Loucy (cell line): ENCODE data around the gene SSBP2.

Experiments
- H2AFZ ChIP-seq: fragments of 200-600 bp; sonication (generic); 2 replicates; pipeline ENCODE4 v1.6.0; 2016; ENCODE audit warnings: antibody characterized with exemption, mild to moderate bottlenecking, low read length, moderate library complexity
- H3F3A ChIP-seq: fragments of 200-600 bp; 2 replicates; pipeline ENCODE4 v1.6.0; 2016; ENCODE audit warnings: antibody characterized with exemption, low read depth, mild to moderate bottlenecking
- H3K27me3 ChIP-seq: fragments of 200-600 bp; sonication (generic); 2 replicates; pipeline ENCODE4 v1.6.1; 2014; ENCODE audit warnings: low read length, mild to moderate bottlenecking; ENCODE audit not compliant: insufficient read depth, poor library complexity, severe bottlenecking
- H3K36me3 ChIP-seq: fragments of 200-600 bp; sonication (generic); 2 replicates; pipeline ENCODE4 v1.6.1; 2016; ENCODE audit warnings: low read length; ENCODE audit not compliant: insufficient read depth
- H3K4me1 ChIP-seq: fragments of 200-600 bp; sonication (generic); 2 replicates; pipeline ENCODE4 v1.5.1; 2014; ENCODE audit warnings: low read length, mild to moderate bottlenecking; ENCODE audit not compliant: insufficient read depth, poor library complexity, severe bottlenecking
- H3K4me2 ChIP-seq: fragments of 200-600 bp; sonication (generic); 2 replicates; pipeline ENCODE4 v1.6.0; 2014; ENCODE audit warnings: antibody characterized with exemption, low read length, low read depth, mild to moderate bottlenecking; ENCODE audit not compliant: poor library complexity, severe bottlenecking
- H3K4me3 ChIP-seq: fragments of 200-600 bp; sonication (generic); 2 replicates; pipeline ENCODE4 v1.5.1; 2014; ENCODE audit warnings: low read length, mild to moderate bottlenecking, mixed read lengths; ENCODE audit not compliant: poor library complexity, severe bottlenecking
- H3K79me2 ChIP-seq: fragments of 200-600 bp; sonication (generic); 2 replicates; pipeline ENCODE4 v1.6.1; 2014; ENCODE audit warnings: low read length; ENCODE audit not compliant: insufficient read depth
- H3K9ac ChIP-seq: fragments of 200-600 bp; sonication (generic); 2 replicates; pipeline ENCODE4 v1.6.0; 2014; ENCODE audit warnings: mild to moderate bottlenecking, low read depth, low read length, moderate library complexity; ENCODE audit not compliant: poor library complexity, severe bottlenecking
- H3K9me2 ChIP-seq: fragments of 200-600 bp; sonication (generic); replicated peaks from 2 replicates; pipeline ENCODE4 v1.6.1; 2016; ENCODE audit warnings: low read depth, low read length, mixed read lengths
- H3K9me3 ChIP-seq: fragments of 200-600 bp; sonication (generic); 2 replicates; pipeline ENCODE4 v1.6.1; 2014; ENCODE audit warnings: mild to moderate bottlenecking, antibody characterized with exemption, low read length, low read depth; ENCODE audit not compliant: insufficient read depth
- H4K20me1 ChIP-seq: fragments of 200-600 bp; sonication (generic); 2 replicates; pipeline ENCODE4 v1.6.0; 2014; ENCODE audit warnings: antibody characterized with exemption, low read length, mild to moderate bottlenecking; ENCODE audit not compliant: insufficient read depth, poor library complexity, severe bottlenecking
- CTCF ChIP-seq: fragments of 200-600 bp; sonication (generic); conservative IDR thresholded peaks from 2 replicates; pipeline ENCODE4 v1.5.1; 2014; ENCODE audit warnings: mild to moderate bottlenecking, antibody characterized with exemption, low read length
- EZH2phosphoT487 ChIP-seq: fragments of 200-600 bp; IDR thresholded peaks from 2 replicates; pipeline ENCODE4 v1.6.1; 2018; ENCODE audit warnings: antibody characterized with exemption, mild to moderate bottlenecking, moderate library complexity, borderline replicate concordance

Gene SSBP2

GRCh38 chr5:81779916-81780266 lies 29.0 kb upstream of the SSBP2 start:
- Histone ChIP-seq H3K36me3 (no peaks in the 10 kb centered on the region), H3K9ac (peak overlapping the region; percentile 82), H3K27me3 (no peaks in the 10 kb centered on the region), H3K79me2 (no peaks in the 10 kb centered on the region), H3K4me1 (peaks cover 43% of the 10 kb centered on the region), H3F3A (no peaks in the 10 kb centered on the region), H4K20me1 (no peaks in the 10 kb centered on the region), H2AFZ (peak overlapping the region; percentile 85), H3K9me2 (no peaks in the 10 kb centered on the region), H3K9me3 (no peaks in the 10 kb centered on the region), H3K4me2 (peak overlapping the region; percentile 91), H3K4me3 (peak overlapping the region; percentile 68)
- TF ChIP-seq EZH2phosphoT487 (no peak), CTCF (no peak)

- H3K9me2 ChIP-seq, result no peaks in the 10 kb centered on the region
- TF ChIP-seq EZH2phosphoT487 (no peak), CTCF (no peak)
- no peaks in the 10 kb centered on the region for H3K79me2 ChIP-seq
- H3K4me3 ChIP-seq, result peak overlapping the region; percentile 68
- no peaks in the 10 kb centered on the region for H3K9me3 ChIP-seq
- peaks cover 43% of the 10 kb centered on the region for H3K4me1 ChIP-seq
- H3K4me2 ChIP-seq, result peak overlapping the region; percentile 91
- no peaks in the 10 kb centered on the region for H3F3A ChIP-seq
- H3K36me3 ChIP-seq, result no peaks in the 10 kb centered on the region
- H3K27me3 ChIP-seq, result no peaks in the 10 kb centered on the region
- H3K9ac ChIP-seq, result peak overlapping the region; percentile 82
- H2AFZ ChIP-seq, result peak overlapping the region; percentile 85
- no peaks in the 10 kb centered on the region for H4K20me1 ChIP-seq
Observed at GRCh38 chr5:81779125-81779915, 28.4 kb upstream of the SSBP2 start.

GRCh38 chr5:81778642-81779041 lies 27.7 kb upstream of the SSBP2 start:
- Histone ChIP-seq H3K36me3 (no peaks in the 10 kb centered on the region), H3K4me1 (peaks cover 43% of the 10 kb centered on the region), H3K27me3 (no peaks in the 10 kb centered on the region), H3K4me2 (peak overlapping the region; percentile 91), H3K9ac (peak overlapping the region; percentile 82), H3F3A (no peaks in the 10 kb centered on the region), H4K20me1 (no peaks in the 10 kb centered on the region), H3K9me2 (no peaks in the 10 kb centered on the region), H3K79me2 (no peaks in the 10 kb centered on the region), H3K4me3 (peak overlapping the region; percentile 68), H2AFZ (peak overlapping the region; percentile 85), H3K9me3 (no peaks in the 10 kb centered on the region)
- TF ChIP-seq EZH2phosphoT487 (no peak), CTCF (no peak)
